Panc1 (cell line): ENCODE results near the gene RBCK1. TPM values are rescaled to one million over a fixed set of nuclear protein-coding genes. Genes with fewer than 3 reads are reported as not detected.

ENCODE experiments used
- ATAC-seq: fragments of 200-7000 bp; cut with Tn5 transposase; 2 replicates; pipeline ENCODE4 v1.9.1; 2020; ENCODE audit warnings: mild to moderate bottlenecking, moderate library complexity
- BruUV-seq: library from RNA; stranded (reverse); fragments of 400-500 nt; replicated peaks from 2 replicates; lab custom pipeline; 2021; lab: Mats Ljungman, UMichigan
- CTCF ChIA-PET: fragments of 300-600 bp; sonication (Branson Sonifier 250); formaldehyde crosslinking; loops from one replicate; lab custom pipeline; 2022; ENCODE audit warnings: antibody characterized with exemption; lab: Charles Lee
- POLR2A ChIA-PET: fragments of 300-600 bp; sonication (Branson Sonifier 250); formaldehyde crosslinking; loops from one replicate; lab custom pipeline; 2022; ENCODE audit warnings: antibody characterized with exemption; lab: Charles Lee
- DNase-seq: peaks from one replicate; pipeline ENCODE4 v3.0.0-alpha.2; 2010; ENCODE audit warnings: low read depth, low spot score
- H3K27ac ChIP-seq: 2 replicates; pipeline ENCODE4 v1.5.1; 2011; ENCODE audit warnings: mild to moderate bottlenecking, low read length, inconsistent platforms
- H3K27me3 ChIP-seq: fragments of 200-500 bp; sonication (Bioruptor generic); 2 replicates; pipeline ENCODE4 v1.6.0; 2014; ENCODE audit warnings: low read length, inconsistent platforms; ENCODE audit not compliant: control insufficient read depth, insufficient read depth
- H3K36me3 ChIP-seq: fragments of 200-500 bp; sonication (Bioruptor generic); 2 replicates; pipeline ENCODE4 v1.5.1; 2014; ENCODE audit warnings: inconsistent platforms, mild to moderate bottlenecking, low read length, moderate library complexity; ENCODE audit not compliant: control insufficient read depth, insufficient read depth
- H3K4me1 ChIP-seq: 2 replicates; pipeline ENCODE4 v1.5.1; 2011; ENCODE audit warnings: inconsistent platforms, mild to moderate bottlenecking, low read length, moderate library complexity; ENCODE audit not compliant: control insufficient read depth, insufficient read depth
- H3K4me3 ChIP-seq, 2 experiments: 2 replicates each; pipeline ENCODE4 v1.5.1; 2011 to 2012; ENCODE audit warnings: low read depth in 2 of 2, low read length in 2 of 2, mild to moderate bottlenecking in 2 of 2, inconsistent platforms in 1 of 2, moderate library complexity in 1 of 2
- H3K9me3 ChIP-seq: fragments of 200-500 bp; sonication (Bioruptor generic); 2 replicates; pipeline ENCODE4 v1.5.1; 2014; ENCODE audit warnings: low read depth, mild to moderate bottlenecking, inconsistent platforms, low read length, moderate library complexity; ENCODE audit not compliant: control insufficient read depth, insufficient read depth
- POLR2AphosphoS5 ChIP-seq: IDR thresholded peaks from 2 replicates; pipeline ENCODE4 v1.6.1; 2012; ENCODE audit warnings: mild to moderate bottlenecking, low read depth, low read length, moderate library complexity
- REST ChIP-seq, 2 experiments: IDR thresholded peaks; 2 replicates each; pipeline ENCODE4 v1.6.1; 2011 to 2012; ENCODE audit warnings: low read depth in 2 of 2, control low read depth in 1 of 2, low read length in 1 of 2, mild to moderate bottlenecking in 1 of 2, moderate library complexity in 1 of 2; ENCODE audit not compliant: insufficient read depth in 1 of 2
- SIN3A ChIP-seq: IDR thresholded peaks from 2 replicates; pipeline ENCODE4 v1.6.1; 2012; ENCODE audit warnings: low read depth, mild to moderate bottlenecking, low read length, moderate library complexity, borderline replicate concordance; ENCODE audit not compliant: insufficient read depth
- TCF7L2 ChIP-seq: IDR thresholded peaks from 2 replicates; pipeline ENCODE4 v1.6.1; 2011; ENCODE audit warnings: mild to moderate bottlenecking, low read depth, low read length, inconsistent platforms
- in situ Hi-C: cut with HindIII; loops from 2 replicates; pipeline ENCODE4 v1.10.0; 2016; ENCODE audit warnings: low sequenced_read_pairs, low pct_unique_long_range_greater_than_20kb
- intact Hi-C: fragments of 100-400 bp; cut with micrococcal nuclease; formaldehyde crosslinking; loops from one replicate; pipeline ENCODE4 v1.10.0; 2022; ENCODE audit not compliant: unreplicated experiment
- total RNA-seq: library from RNA; stranded (reverse); gene quantifications from one replicate; pipeline ENCODE4 v1.2.1, GENCODE V29; 2021; ENCODE audit not compliant: unreplicated experiment
- TF ChIP-seq, protein P1 (sequence below): fragments of 450-650 bp; IDR thresholded peaks from 2 replicates; pipeline ENCODE4 v1.5.1; 2017; ENCODE audit warnings: mild to moderate bottlenecking

The RBCK1 gene
- total RNA-seq, 1 experiment from 2014 or later, result 97.1 TPM

- no TSS peak for BruUV-seq
- H3K4me3 ChIP-seq, result no peak overlapping the region
- intact Hi-C loops, result no loop called here
These were observed 5.6 kb upstream of the RBCK1 start for GRCh38 chr20:402496-402885.

GRCh38 chr20:402898-403581 is 5.1 kb upstream of the RBCK1 start:
- in situ Hi-C loops (no loop called here), intact Hi-C loops (no loop called here)
- Histone ChIP-seq H3K4me3 (no peak overlapping the region), H3K36me3 (no peaks in the 10 kb centered on the region), H3K27ac (peak overlapping the region; percentile 70; the same call in 1 of the 2 replicates), H3K27me3 (no peaks in the 10 kb centered on the region), H3K9me3 (peaks cover 6% of the 10 kb centered on the region; the same call in 1 of the 2 replicates), H3K4me1 (peaks cover 11% of the 10 kb centered on the region)
- BruUV-seq, result no TSS peak
- CTCF ChIA-PET, result interaction anchor here (0.6 kb wide), 1 partner anchor 10 kb away, joined by 3 read pairs; no protein-coding TSS in a partner anchor
- POLR2A ChIA-PET, result no interaction called here
- TF ChIP-seq REST (IDR thresholded peaks at IDR 0.05; ENCODE audit: insufficient read depth in 1 of 2, low read depth in 2 of 2, low read length in 1 of 2) (no peak), SIN3A (no peak), POLR2AphosphoS5 (no peak), TCF7L2 (no peak)
- TF ChIP-seq, protein P1, sequence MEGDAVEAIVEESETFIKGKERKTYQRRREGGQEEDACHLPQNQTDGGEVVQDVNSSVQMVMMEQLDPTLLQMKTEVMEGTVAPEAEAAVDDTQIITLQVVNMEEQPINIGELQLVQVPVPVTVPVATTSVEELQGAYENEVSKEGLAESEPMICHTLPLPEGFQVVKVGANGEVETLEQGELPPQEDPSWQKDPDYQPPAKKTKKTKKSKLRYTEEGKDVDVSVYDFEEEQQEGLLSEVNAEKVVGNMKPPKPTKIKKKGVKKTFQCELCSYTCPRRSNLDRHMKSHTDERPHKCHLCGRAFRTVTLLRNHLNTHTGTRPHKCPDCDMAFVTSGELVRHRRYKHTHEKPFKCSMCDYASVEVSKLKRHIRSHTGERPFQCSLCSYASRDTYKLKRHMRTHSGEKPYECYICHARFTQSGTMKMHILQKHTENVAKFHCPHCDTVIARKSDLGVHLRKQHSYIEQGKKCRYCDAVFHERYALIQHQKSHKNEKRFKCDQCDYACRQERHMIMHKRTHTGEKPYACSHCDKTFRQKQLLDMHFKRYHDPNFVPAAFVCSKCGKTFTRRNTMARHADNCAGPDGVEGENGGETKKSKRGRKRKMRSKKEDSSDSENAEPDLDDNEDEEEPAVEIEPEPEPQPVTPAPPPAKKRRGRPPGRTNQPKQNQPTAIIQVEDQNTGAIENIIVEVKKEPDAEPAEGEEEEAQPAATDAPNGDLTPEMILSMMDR, result no peak
- ATAC-seq, result no peak
- no peak for DNase-seq

More at GRCh38 chr20:402496-402885, 5.6 kb upstream of the RBCK1 start:
- Histone ChIP-seq H3K27ac (peak overlapping the region; percentile 70; the same call in 1 of the 2 replicates), H3K9me3 (peaks cover 6% of the 10 kb centered on the region; the same call in 1 of the 2 replicates), H3K27me3 (no peaks in the 10 kb centered on the region), H3K36me3 (no peaks in the 10 kb centered on the region), H3K4me1 (peaks cover 11% of the 10 kb centered on the region)
- DNase-seq (no peak), ATAC-seq (no peak)
- in situ Hi-C loops, result no loop called here
- TF ChIP-seq SIN3A (no peak), REST (IDR thresholded peaks at IDR 0.05; ENCODE audit: insufficient read depth in 1 of 2, low read depth in 2 of 2, low read length in 1 of 2) (no peak)
- ChIA-PET CTCF (no interaction called here), POLR2A (no interaction called here)
